NCI-H146 treated with DMSO at 0.1 percent for 48 hours (cell line): ENCODE data around the gene DNAAF9.

Source experiments
- DNase-seq: peaks from one replicate; lab custom pipeline; 2025; ENCODE audit not compliant: unreplicated experiment; lab: John Stamatoyannopoulos, UW

Gene DNAAF9

GRCh38 chr20:3412600-3413392 lies 5.3 kb upstream of the DNAAF9 start:
- DNase-seq, result no peak

GRCh38 chr20:3410464-3410863 lies 3.0 kb upstream of the DNAAF9 start:
- DNase-seq, result no peak

GRCh38 chr20:3409417-3409816 lies 1.9 kb upstream of the DNAAF9 start:
- DNase-seq, result no peak

- DNase-seq, result peak; percentile 58
Measured at GRCh38 chr20:3407771-3408637, 535 bp upstream of the DNAAF9 start.

GRCh38 chr20:3406481-3407039 lies 909 bp downstream of the DNAAF9 start:
- DNase-seq, result no peak

GRCh38 chr20:3405696-3406358 lies 1.6 kb downstream of the DNAAF9 start:
- DNase-seq, result no peak

GRCh38 chr20:3405139-3405538 lies 2.3 kb downstream of the DNAAF9 start:
- no peak for DNase-seq

GRCh38 chr20:3404402-3404801 lies 3.1 kb downstream of the DNAAF9 start:
- no peak for DNase-seq

- no peak for DNase-seq
Measured at GRCh38 chr20:3403741-3404140, 3.7 kb downstream of the DNAAF9 start.

- DNase-seq, result no peak
Measured at GRCh38 chr20:3402453-3402852, 5.0 kb downstream of the DNAAF9 start.

- DNase-seq, result no peak
Measured at GRCh38 chr20:3400260-3401155, 7.0 kb downstream of the DNAAF9 start.

GRCh38 chr20:3398681-3399252 lies 8.7 kb downstream of the DNAAF9 start:
- DNase-seq, result no peak

- no peak for DNase-seq
Measured at GRCh38 chr20:3396492-3396891, 11.0 kb downstream of the DNAAF9 start.

GRCh38 chr20:3392756-3393155 lies 14.7 kb downstream of the DNAAF9 start:
- no peak for DNase-seq

GRCh38 chr20:3390759-3391425 lies 16.6 kb downstream of the DNAAF9 start:
- DNase-seq, result no peak

- no peak for DNase-seq
Measured at GRCh38 chr20:3383878-3384495, 23.5 kb downstream of the DNAAF9 start.

- no peak for DNase-seq
Measured at GRCh38 chr20:3382836-3383235, 24.6 kb downstream of the DNAAF9 start.

GRCh38 chr20:3380228-3381070 lies 27.0 kb downstream of the DNAAF9 start:
- DNase-seq, result no peak
